Medulla oblongata (tissue), 1 donor: Measurements from ENCODE around the gene ATP7B.

Experiments used
- DNase-seq: peaks from one replicate; pipeline ENCODE4 v3.0.0-alpha.2; 2015; ENCODE audit errors: extremely low spot score

The ATP7B gene

DNA sequence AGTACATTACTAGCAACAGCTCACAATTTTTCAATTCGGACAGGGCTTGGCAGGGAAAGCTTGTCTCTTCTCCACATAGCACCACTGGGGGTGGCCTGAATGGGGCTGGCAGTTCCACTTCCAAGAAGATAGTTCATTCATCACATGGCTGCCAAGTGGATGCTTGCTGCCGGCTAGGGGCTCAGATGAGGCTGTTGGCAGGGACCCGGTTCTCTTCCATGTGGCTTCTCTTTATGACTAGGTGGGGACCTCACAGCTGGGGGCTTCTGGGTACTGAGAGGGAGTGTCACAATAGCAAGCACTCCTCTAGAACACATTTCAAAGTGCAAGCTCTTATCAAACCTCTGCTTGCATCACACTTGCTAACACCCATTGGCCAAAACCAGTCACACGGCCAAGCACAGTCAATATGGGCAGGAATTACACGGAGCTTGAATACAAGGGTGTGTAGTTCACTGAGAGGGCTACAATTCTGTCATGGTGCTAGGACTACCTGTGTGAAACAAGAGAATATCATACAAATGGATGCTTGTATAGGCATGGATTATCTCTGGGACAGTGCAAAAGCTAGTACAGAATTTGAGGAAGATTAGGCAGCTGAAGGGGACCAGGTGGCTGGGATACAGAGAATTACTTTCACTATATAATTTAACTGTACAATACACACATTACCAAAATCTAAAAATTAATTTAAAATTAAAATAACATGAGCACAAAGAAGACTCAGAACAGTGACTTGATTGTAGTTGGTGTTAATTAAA, 32.3 kb downstream of the ATP7B start:
- no peak for DNase-seq

DNA sequence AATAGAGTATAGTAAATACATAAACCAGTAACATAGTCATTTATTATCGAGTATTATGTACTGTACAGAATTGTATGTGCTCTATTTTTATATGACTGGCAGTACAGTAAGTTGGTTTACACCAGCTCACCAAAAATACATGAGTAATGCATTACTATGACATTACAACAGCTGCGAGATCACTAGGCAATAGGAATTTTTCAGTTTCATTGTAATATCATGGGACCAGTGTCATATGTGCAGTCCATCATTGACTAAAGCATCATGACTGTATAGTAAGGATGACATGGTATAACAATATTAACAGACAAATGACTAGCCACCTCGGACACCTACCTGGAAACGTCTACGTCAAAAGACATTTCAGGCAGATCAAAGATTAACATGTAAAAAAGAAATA, 33.6 kb downstream of the ATP7B start:
- DNase-seq: no peak

- DNase-seq: no peak
Measured at GRCh38 chr13:51976890-51977289, 34.4 kb downstream of the ATP7B start.

DNA sequence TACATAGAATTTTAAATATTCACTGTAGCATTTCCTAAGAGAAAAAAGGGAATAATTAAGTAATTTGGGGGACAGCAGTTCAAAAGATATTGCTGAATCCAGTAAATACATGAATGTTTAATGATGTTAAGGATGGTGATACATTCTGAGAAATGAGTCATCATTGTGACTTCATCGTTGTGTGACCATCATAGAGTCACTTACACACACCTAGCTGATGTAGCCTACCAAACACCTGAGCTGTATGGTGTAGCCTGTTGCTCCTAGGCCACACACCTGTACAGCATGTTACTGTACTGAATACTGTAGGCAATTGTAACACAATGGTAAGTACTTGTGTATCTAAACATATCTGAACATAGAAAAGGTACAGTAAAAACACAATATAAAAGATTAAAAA, 34.8 kb downstream of the ATP7B start:
- no peak for DNase-seq

DNA sequence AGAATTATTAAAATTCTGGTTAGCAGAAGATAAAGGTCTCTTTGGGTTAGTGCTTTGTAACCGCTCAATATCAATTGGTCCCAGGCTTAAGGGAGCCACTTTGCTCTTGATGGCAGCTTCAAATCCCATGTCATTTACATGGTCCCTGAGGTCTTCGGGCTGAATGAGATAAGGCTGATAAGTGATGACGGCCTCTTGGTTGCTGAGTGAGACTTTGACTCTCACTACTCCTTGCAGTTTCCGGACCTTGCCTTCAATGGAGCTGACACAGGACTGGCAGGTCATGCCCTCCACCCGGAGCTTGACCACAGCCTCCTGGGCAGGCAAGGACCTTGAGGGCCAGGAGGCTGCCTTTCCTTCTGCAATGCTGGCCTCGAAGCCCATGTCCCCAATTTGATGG, 36.8 kb downstream of the ATP7B start:
- no peak for DNase-seq

DNA sequence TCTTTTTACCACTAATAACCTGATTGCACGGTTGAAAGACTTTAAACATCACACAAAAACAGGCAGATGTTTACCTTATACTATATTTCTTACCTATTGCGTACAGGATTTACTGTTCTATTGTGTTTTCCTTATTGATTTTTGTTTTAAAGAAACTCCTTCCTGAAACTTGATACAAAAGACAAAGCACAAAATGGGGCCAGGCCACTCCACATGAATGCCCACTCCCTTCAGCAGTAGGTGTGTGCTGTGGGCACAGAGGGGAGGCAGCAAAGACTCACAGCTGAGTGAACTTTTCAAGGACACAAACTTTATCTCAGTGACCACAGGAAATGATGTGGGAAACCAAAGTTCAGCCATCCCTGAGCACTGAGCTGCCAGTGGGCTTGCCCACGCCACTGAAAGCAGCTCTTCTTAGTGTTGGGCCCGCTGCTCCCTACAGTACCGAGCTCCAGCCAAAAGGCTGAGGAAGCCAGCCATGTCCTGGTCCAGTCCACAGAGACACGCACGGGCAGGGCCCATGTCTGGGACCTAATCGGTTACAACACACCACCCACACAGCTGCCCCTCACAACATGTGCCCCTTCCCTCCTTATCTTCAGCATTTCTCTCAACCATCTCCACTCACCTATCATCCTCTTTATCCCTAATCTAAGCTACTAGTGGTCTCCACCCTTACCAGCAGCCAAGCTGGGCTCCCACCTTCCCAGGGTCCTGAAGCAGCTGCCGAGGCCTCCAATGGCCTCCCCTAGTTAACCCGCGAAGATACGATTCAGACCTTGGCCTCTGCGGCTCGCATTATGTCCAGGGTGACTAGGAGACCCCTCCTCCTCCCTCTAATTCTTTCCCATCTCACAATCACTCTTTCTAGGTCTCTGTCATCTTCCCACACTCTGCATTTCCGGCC, 39.5 kb downstream of the ATP7B start:
- DNase-seq: no peak

- no peak for DNase-seq
Measured at GRCh38 chr13:51970349-51970748, 40.9 kb downstream of the ATP7B start.

DNA sequence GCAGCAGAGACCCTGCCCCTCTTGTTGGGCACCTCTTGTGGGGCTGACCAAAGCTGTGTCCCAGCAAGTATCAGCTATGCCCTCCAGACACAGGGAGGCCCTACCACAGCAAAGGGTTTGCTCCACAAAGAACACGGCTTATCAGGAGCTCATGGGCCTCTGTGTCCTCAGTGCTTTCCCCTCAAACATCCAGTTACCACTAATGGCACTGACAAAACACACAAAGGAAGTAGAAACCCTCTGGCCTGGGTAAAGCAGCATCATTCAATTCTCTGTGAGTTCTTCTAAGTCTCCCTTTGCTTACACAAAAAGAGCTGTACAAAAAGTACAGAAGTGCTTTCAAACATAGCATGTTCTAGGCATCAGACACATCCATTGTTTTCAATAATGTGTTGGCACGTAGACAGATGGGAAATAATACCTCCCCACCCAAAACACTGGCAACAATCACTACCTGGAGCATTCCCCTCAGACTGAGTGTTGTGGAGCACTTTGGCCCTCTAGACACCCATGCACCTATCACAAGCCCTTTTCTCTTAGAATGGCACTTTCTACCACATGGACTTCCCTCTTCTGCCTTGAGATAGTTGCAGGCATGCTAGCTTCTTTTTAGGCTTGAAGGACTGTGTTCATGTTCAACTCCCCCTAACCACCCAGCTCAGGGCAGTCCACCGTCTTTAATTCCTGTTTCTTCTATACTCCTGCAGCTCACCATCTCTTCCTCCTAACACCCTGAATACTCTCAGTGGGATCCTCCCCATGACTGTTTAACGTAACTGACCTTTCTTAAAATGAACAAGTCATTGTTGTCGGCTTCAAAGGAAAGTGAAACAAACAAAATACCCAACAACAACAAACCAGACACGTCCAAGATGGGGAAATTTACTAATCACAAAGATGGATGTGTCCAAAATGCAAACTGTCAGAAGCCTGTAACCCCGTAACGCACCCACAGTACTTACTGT, 43.5 kb downstream of the ATP7B start:
- no peak for DNase-seq

- no peak for DNase-seq
Measured at GRCh38 chr13:51966186-51966585, 45.1 kb downstream of the ATP7B start.

- no peak for DNase-seq
Measured at GRCh38 chr13:51961493-51962403, 49.5 kb downstream of the ATP7B start.

- no peak for DNase-seq
Measured at GRCh38 chr13:51960766-51961165, 50.5 kb downstream of the ATP7B start.

- no peak for DNase-seq
Measured at GRCh38 chr13:51959773-51960172, 51.5 kb downstream of the ATP7B start.

DNA sequence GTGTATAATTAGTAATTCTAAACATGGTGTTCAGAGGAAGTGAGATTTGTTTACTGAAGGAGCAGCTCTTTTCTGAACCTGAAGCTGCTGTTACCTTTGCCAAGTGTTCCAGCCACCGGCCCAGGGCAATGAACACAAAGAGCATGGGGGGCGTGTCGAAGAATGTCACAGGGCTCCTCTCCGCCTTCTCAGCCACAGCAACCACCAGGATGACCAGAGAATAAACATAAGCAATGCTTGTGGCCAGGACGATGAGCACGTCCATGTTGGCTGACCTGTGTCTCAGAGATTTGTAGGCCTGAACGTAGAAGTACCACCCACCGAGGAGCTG, 53.1 kb downstream of the ATP7B start:
- DNase-seq: no peak

GRCh38 chr13:51957377-51958216, 53.7 kb downstream of the ATP7B start:
- no peak for DNase-seq

- DNase-seq: no peak
Measured at GRCh38 chr13:51956717-51957116, 54.5 kb downstream of the ATP7B start.

- DNase-seq: no peak
Measured at GRCh38 chr13:51955816-51956603, 55.2 kb downstream of the ATP7B start.

DNA sequence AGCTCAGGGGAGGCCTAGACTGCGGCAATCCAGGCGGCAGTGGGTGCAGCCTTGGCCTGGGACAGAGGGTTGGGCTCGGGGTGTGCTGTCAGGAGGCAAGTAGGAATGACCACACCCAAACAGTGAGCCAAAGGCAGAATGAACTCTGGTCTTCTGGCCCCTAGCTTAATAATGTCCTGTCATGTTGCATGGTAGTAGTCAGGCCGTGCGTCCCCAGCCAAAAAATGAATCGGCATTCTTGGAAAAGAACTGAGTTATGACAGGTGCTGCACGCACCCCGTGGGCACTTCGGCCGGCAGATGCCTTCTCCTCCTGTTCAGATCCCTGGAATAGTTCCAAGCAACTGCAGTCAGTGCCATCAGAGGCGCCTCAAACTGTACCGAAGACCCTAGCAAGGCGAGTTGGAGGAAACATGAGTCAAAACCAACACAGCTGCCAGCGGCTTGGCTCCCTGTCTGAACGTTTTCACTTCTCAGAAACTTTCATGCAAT, 55.9 kb downstream of the ATP7B start:
- DNase-seq: no peak

- no peak for DNase-seq
Measured at GRCh38 chr13:51953347-51954195, 57.7 kb downstream of the ATP7B start.
